ENCODE data around the gene RNF215. TPM values are rescaled to one million over a fixed set of nuclear protein-coding genes. Genes with fewer than 3 reads are reported as not detected.

The RNF215 gene
- total and polyA plus RNA-seq, 2 of the 13 experiments (the other 11 are each of a cell fraction or from before 2014, with no cell fraction given): 5.3 to 6.1 TPM

DNA sequence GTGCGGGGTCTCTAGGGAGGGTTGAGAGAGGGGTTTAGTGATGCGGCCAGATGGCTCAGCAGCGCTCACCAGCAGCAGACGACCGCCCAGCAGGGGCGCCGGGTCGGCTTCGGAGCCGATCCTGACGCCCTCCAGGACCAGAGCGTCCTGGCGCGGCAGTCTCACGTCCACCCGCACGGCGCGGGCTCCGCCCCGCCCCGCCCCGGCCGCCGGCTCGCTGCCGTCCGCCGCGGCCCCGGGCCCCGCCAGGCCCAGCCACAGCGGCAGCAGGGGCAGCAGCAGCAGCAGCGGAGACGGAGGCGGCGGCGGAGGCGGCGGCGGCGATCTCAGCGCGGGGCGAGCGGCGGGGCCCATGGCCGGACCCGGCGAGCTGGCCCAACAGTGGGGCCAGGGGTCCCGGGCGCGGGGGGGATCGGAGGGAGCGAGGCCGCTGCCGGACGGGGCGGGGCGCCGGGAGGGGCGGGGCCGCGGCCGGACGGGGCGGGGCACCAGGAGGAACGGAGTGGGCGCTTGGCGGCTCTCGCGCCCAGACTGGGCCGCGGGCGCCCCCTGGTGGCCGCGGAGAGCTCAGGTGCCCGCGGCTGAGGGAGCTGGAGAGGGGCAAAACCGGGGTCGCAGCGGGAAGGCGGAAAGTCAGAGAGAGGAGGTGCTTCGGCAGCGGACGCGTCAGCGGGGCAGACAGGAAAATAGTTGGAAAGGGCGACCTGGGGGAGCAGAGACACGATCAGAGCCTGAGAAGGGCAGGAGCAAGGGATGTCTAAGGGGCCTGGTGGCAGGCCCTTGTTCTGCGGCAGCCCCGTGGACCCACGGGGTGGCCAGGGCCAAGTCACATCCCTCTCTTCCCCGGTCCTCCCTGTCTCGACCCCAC, at the start of gene RNF215 (continued):
- TF ChIP-seq, protein P1, sequence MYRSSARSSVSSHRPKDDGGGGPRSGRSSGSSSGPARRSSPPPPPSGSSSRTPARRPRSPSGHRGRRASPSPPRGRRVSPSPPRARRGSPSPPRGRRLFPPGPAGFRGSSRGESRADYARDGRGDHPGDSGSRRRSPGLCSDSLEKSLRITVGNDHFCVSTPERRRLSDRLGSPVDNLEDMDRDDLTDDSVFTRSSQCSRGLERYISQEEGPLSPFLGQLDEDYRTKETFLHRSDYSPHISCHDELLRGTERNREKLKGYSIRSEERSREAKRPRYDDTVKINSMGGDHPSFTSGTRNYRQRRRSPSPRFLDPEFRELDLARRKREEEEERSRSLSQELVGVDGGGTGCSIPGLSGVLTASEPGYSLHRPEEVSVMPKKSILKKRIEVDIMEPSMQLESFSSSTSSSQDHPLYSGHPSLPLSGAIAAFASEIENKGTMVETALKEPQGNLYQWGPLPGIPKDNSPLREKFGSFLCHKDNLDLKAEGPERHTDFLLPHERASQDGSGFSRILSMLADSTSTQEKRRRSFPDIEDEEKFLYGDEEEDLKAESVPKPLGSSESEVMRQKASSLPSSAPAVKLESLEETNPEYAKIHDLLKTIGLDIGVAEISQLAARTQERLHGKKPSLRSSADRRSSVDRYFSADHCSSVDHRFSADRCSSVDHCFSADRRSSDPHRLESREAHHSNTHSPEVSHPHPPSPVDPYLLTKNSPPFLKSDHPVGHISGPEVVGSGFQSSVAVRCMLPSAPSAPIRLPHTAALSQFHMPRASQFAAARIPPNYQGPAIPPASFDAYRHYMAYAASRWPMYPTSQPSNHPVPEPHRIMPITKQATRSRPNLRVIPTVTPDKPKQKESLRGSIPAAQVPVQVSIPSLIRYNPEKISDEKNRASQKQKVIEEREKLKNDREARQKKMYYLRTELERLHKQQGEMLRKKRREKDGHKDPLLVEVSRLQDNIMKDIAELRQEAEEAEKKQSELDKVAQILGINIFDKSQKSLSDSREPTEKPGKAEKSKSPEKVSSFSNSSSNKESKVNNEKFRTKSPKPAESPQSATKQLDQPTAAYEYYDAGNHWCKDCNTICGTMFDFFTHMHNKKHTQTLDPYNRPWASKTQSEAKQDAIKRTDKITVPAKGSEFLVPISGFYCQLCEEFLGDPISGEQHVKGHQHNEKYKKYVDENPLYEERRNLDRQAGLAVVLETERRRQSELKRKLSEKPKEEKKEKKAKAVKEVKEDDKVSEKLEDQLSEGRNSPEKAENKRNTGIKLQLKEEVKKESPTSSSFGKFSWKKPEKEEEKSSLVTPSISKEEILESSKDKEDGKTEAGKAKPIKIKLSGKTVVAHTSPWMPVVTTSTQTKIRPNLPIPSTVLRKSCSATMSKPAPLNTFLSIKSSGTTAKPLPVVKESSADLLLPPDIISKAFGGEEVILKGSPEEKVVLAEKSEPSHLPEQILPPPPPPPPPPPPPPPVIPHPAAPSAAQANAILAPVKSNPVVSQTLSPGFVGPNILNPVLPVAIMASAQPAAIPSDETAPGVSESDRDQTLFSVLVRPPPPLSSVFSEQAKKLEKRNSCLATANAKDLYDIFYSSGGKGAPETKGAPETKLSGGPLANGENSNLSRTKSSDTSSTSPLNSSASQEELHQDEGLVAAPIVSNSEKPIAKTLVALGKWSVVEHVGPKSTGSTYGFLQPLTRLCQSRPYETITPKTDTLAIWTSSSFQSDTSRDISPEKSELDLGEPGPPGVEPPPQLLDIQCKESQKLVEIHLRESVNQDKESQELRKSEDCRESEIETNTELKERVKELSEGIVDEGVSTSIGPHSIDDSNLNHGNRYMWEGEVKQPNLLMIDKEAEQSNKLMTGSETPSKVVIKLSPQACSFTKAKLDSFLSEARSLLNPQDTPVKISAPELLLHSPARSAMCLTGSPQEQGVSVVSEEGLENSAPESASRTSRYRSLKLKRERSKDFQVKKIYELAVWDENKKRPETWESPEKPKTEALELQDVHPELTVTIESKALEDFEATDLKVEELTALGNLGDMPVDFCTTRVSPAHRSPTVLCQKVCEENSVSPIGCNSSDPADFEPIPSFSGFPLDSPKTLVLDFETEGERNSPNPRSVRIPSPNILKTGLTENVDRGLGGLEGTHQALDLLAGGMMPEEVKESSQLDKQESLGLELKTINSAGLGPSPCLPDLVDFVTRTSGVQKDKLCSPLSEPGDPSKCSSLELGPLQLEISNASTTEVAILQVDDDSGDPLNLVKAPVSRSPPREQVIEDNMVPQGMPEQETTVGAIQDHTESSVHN (CRISPR knock-in tag; IDR thresholded peaks at IDR 0.05): no peak
- TF ChIP-seq ZNF251 (CRISPR knock-in tag; IDR thresholded peaks at IDR 0.05) (no peak), MAFG (CRISPR knock-in tag; IDR thresholded peaks at IDR 0.05) (no peak), NBN (conservative IDR thresholded peaks at IDR 0.05) (no peak), FOXO1 (CRISPR knock-in tag; IDR thresholded peaks at IDR 0.05) (no peak), FOXK1 (CRISPR knock-in tag; IDR thresholded peaks at IDR 0.05; ENCODE audit: borderline replicate concordance, low read depth) (no peak; the same call in 1 of the 2 replicates), ZNF441 (CRISPR knock-in tag; IDR thresholded peaks at IDR 0.05; ENCODE audit: borderline replicate concordance) (peak; percentile 88), RXRB (CRISPR knock-in tag; IDR thresholded peaks at IDR 0.05; ENCODE audit: borderline replicate concordance) (0 out of 2 replicates have a peak, but pooled peaks have one; percentile 15), ONECUT2 (CRISPR knock-in tag; IDR thresholded peaks at IDR 0.05) (no peak)
- TF ChIP-seq, protein P2, sequence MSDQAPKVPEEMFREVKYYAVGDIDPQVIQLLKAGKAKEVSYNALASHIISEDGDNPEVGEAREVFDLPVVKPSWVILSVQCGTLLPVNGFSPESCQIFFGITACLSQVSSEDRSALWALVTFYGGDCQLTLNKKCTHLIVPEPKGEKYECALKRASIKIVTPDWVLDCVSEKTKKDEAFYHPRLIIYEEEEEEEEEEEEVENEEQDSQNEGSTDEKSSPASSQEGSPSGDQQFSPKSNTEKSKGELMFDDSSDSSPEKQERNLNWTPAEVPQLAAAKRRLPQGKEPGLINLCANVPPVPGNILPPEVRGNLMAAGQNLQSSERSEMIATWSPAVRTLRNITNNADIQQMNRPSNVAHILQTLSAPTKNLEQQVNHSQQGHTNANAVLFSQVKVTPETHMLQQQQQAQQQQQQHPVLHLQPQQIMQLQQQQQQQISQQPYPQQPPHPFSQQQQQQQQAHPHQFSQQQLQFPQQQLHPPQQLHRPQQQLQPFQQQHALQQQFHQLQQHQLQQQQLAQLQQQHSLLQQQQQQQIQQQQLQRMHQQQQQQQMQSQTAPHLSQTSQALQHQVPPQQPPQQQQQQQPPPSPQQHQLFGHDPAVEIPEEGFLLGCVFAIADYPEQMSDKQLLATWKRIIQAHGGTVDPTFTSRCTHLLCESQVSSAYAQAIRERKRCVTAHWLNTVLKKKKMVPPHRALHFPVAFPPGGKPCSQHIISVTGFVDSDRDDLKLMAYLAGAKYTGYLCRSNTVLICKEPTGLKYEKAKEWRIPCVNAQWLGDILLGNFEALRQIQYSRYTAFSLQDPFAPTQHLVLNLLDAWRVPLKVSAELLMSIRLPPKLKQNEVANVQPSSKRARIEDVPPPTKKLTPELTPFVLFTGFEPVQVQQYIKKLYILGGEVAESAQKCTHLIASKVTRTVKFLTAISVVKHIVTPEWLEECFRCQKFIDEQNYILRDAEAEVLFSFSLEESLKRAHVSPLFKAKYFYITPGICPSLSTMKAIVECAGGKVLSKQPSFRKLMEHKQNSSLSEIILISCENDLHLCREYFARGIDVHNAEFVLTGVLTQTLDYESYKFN (CRISPR knock-in tag; conservative IDR thresholded peaks at IDR 0.05): no peak
- TF ChIP-seq, protein P3, sequence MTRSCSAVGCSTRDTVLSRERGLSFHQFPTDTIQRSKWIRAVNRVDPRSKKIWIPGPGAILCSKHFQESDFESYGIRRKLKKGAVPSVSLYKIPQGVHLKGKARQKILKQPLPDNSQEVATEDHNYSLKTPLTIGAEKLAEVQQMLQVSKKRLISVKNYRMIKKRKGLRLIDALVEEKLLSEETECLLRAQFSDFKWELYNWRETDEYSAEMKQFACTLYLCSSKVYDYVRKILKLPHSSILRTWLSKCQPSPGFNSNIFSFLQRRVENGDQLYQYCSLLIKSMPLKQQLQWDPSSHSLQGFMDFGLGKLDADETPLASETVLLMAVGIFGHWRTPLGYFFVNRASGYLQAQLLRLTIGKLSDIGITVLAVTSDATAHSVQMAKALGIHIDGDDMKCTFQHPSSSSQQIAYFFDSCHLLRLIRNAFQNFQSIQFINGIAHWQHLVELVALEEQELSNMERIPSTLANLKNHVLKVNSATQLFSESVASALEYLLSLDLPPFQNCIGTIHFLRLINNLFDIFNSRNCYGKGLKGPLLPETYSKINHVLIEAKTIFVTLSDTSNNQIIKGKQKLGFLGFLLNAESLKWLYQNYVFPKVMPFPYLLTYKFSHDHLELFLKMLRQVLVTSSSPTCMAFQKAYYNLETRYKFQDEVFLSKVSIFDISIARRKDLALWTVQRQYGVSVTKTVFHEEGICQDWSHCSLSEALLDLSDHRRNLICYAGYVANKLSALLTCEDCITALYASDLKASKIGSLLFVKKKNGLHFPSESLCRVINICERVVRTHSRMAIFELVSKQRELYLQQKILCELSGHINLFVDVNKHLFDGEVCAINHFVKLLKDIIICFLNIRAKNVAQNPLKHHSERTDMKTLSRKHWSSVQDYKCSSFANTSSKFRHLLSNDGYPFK (CRISPR knock-in tag; IDR thresholded peaks at IDR 0.05; ENCODE audit: borderline replicate concordance): no peak
